22Rv1 (cell line): ENCODE results near the gene NTF4.
"Not testable (repeated sequence)": the region's sequence is repeated elsewhere in the genome, so short reads cannot be mapped to it uniquely, and the experiment has no call there.

Source experiments
- CTCF ChIP-seq: fragments of 450-650 bp; IDR thresholded peaks from 2 replicates; pipeline ENCODE4 v1.5.1; 2017; ENCODE audit warnings: mild to moderate bottlenecking
- ZFX ChIP-seq: fragments of 450-650 bp; IDR thresholded peaks from 2 replicates; pipeline ENCODE4 v1.6.1; 2017; ENCODE audit warnings: antibody characterized with exemption, borderline replicate concordance

- not testable (repeated sequence) for TF ChIP-seq CTCF, ZFX
Observed at GRCh38 chr19:49038111-49038510, 26.5 kb downstream of the NTF4 start.
